Central memory CD8-positive, alpha-beta T cell (primary cell): Measurements from ENCODE around the gene TADA2A.
"Not testable (repeated sequence)": the region's sequence is repeated elsewhere in the genome, so short reads cannot be mapped to it uniquely, and the experiment has no call there.

Experiments
- ATAC-seq: fragments of 150-1000 bp; cut with Tn5 transposase; replicated peaks from 2 replicates; pipeline ENCODE4 v1.10.0; 2022; ENCODE audit warnings: mild to moderate bottlenecking, moderate FRiP score, moderate number of reproducible peaks; ENCODE audit not compliant: poor library complexity, severe bottlenecking; ENCODE audit errors: extremely low read depth
- DNase-seq, 2 donors: peaks; one replicate each; pipeline ENCODE4 v3.0.0; 2021; ENCODE audit warnings: low spot score in 2 of 2
- H3K27ac Mint-ChIP-seq: one replicate; pipeline ENCODE4 v1.8.0; 2022; ENCODE audit warnings: low read depth, mild to moderate bottlenecking, moderate library complexity, mixed read lengths
- H3K27me3 Mint-ChIP-seq: one replicate; pipeline ENCODE4 v1.8.0; 2022; ENCODE audit warnings: mixed read lengths
- H3K36me3 Mint-ChIP-seq: one replicate; pipeline ENCODE4 v1.8.0; 2022; ENCODE audit warnings: mild to moderate bottlenecking, moderate library complexity, mixed read lengths; ENCODE audit not compliant: insufficient read depth
- H3K4me1 Mint-ChIP-seq: one replicate; pipeline ENCODE4 v1.8.0; 2022; ENCODE audit warnings: mixed read lengths
- H3K4me3 Mint-ChIP-seq: one replicate; pipeline ENCODE4 v1.8.0; 2022; ENCODE audit warnings: mild to moderate bottlenecking, moderate library complexity, mixed read lengths
- H3K9me3 Mint-ChIP-seq: one replicate; pipeline ENCODE4 v1.8.0; 2022; ENCODE audit warnings: mixed read lengths

The TADA2A gene

GRCh38 chr17:37384560-37385149, 22.0 kb upstream of the TADA2A start:
- Mint-ChIP-seq H3K4me1 (no peaks in the 10 kb centered on the region), H3K27ac (no peak overlapping the region), H3K27me3 (no peaks in the 10 kb centered on the region), H3K36me3 (peaks cover under 1% of the 10 kb centered on the region), H3K9me3 (no peaks in the 10 kb centered on the region), H3K4me3 (no peak overlapping the region)
- DNase-seq = no peak
- no peak for ATAC-seq

GRCh38 chr17:37385474-37385990, 21.2 kb upstream of the TADA2A start:
- DNase-seq = no peak
- no peaks in the 10 kb centered on the region for H3K9me3 Mint-ChIP-seq
- H3K36me3 Mint-ChIP-seq = peaks cover 1% of the 10 kb centered on the region
- no peak for ATAC-seq
- H3K27ac Mint-ChIP-seq = no peak overlapping the region
- no peak overlapping the region for H3K4me3 Mint-ChIP-seq
- no peaks in the 10 kb centered on the region for H3K27me3 Mint-ChIP-seq
- no peaks in the 10 kb centered on the region for H3K4me1 Mint-ChIP-seq

GRCh38 chr17:37386462-37386861, 20.2 kb upstream of the TADA2A start:
- ATAC-seq = no peak
- Mint-ChIP-seq H3K9me3 (no peaks in the 10 kb centered on the region), H3K4me3 (no peak overlapping the region), H3K27ac (no peak overlapping the region), H3K36me3 (peaks cover 1% of the 10 kb centered on the region), H3K27me3 (no peaks in the 10 kb centered on the region), H3K4me1 (peaks cover 2% of the 10 kb centered on the region)
- no peak for DNase-seq

GRCh38 chr17:37388266-37388665, 18.4 kb upstream of the TADA2A start:
- Mint-ChIP-seq H3K9me3 (no peaks in the 10 kb centered on the region), H3K27me3 (no peaks in the 10 kb centered on the region), H3K27ac (no peak overlapping the region), H3K4me3 (no peak overlapping the region), H3K36me3 (peaks cover 1% of the 10 kb centered on the region), H3K4me1 (peaks cover 13% of the 10 kb centered on the region)
- DNase-seq (no peak), ATAC-seq (no peak)

GRCh38 chr17:37389160-37389559, 17.5 kb upstream of the TADA2A start:
- Mint-ChIP-seq H3K4me1 (peaks cover 13% of the 10 kb centered on the region), H3K4me3 (no peak overlapping the region), H3K36me3 (peaks cover 2% of the 10 kb centered on the region), H3K27me3 (no peaks in the 10 kb centered on the region), H3K27ac (no peak overlapping the region), H3K9me3 (no peaks in the 10 kb centered on the region)
- ATAC-seq (no peak), DNase-seq (no peak)

- H3K9me3 Mint-ChIP-seq = no peaks in the 10 kb centered on the region
- no peak overlapping the region for H3K4me3 Mint-ChIP-seq
- DNase-seq (no peak), ATAC-seq (no peak)
- H3K36me3 Mint-ChIP-seq = peaks cover 2% of the 10 kb centered on the region
- H3K27ac Mint-ChIP-seq = no peak overlapping the region
- no peaks in the 10 kb centered on the region for H3K27me3 Mint-ChIP-seq
- peaks cover 13% of the 10 kb centered on the region for H3K4me1 Mint-ChIP-seq
Measured at GRCh38 chr17:37391146-37391545, 15.5 kb upstream of the TADA2A start.

GRCh38 chr17:37392024-37392590, 14.6 kb upstream of the TADA2A start:
- DNase-seq = no peak
- Mint-ChIP-seq H3K36me3 (peaks cover 2% of the 10 kb centered on the region), H3K4me1 (peaks cover 13% of the 10 kb centered on the region), H3K27me3 (no peaks in the 10 kb centered on the region), H3K4me3 (no peak overlapping the region), H3K27ac (no peak overlapping the region), H3K9me3 (no peaks in the 10 kb centered on the region)
- no peak for ATAC-seq

GRCh38 chr17:37393352-37393751, 13.3 kb upstream of the TADA2A start:
- H3K4me3 Mint-ChIP-seq = no peak overlapping the region
- H3K36me3 Mint-ChIP-seq = peaks cover 2% of the 10 kb centered on the region
- H3K27ac Mint-ChIP-seq = no peak overlapping the region
- peaks cover 18% of the 10 kb centered on the region for H3K4me1 Mint-ChIP-seq
- ATAC-seq (no peak), DNase-seq (no peak)
- H3K27me3 Mint-ChIP-seq = no peaks in the 10 kb centered on the region
- no peaks in the 10 kb centered on the region for H3K9me3 Mint-ChIP-seq

- Mint-ChIP-seq H3K36me3 (no peaks in the 10 kb centered on the region), H3K4me1 (peaks cover 11% of the 10 kb centered on the region), H3K27ac (no peak overlapping the region), H3K9me3 (no peaks in the 10 kb centered on the region), H3K4me3 (no peak overlapping the region), H3K27me3 (no peaks in the 10 kb centered on the region)
- DNase-seq (no peak), ATAC-seq (no peak)
Measured at GRCh38 chr17:37399265-37399803, 7.4 kb upstream of the TADA2A start.

- Mint-ChIP-seq H3K27ac (no peak overlapping the region), H3K27me3 (no peaks in the 10 kb centered on the region), H3K4me1 (peaks cover 20% of the 10 kb centered on the region), H3K36me3 (no peaks in the 10 kb centered on the region), H3K4me3 (no peak overlapping the region), H3K9me3 (no peaks in the 10 kb centered on the region)
- ATAC-seq (no peak), DNase-seq (no peak)
Measured at GRCh38 chr17:37400505-37400904, 6.2 kb upstream of the TADA2A start.

- H3K27me3 Mint-ChIP-seq, H3K27ac Mint-ChIP-seq, H3K36me3 Mint-ChIP-seq, ATAC-seq, DNase-seq, H3K9me3 Mint-ChIP-seq: not testable (repeated sequence)
- peak overlapping the region; percentile 97 for H3K4me3 Mint-ChIP-seq
- peaks cover 25% of the 10 kb centered on the region for H3K4me1 Mint-ChIP-seq
Measured at GRCh38 chr17:37405522-37405921, 1.2 kb upstream of the TADA2A start.

GRCh38 chr17:37405955-37406634, 591 bp upstream of the TADA2A start:
- peaks cover 10% of the 10 kb centered on the region for H3K36me3 Mint-ChIP-seq
- H3K4me3 Mint-ChIP-seq = peak overlapping the region; percentile 97
- H3K4me1 Mint-ChIP-seq = peaks cover 25% of the 10 kb centered on the region
- DNase-seq = no peak
- peak; percentile 37 for ATAC-seq
- H3K27ac Mint-ChIP-seq = peak overlapping the region; percentile 92
- no peaks in the 10 kb centered on the region for H3K9me3 Mint-ChIP-seq
- H3K27me3 Mint-ChIP-seq = no peaks in the 10 kb centered on the region

GRCh38 chr17:37408145-37408479, 1.4 kb downstream of the TADA2A start:
- H3K27ac Mint-ChIP-seq = peak overlapping the region; percentile 29
- ATAC-seq, DNase-seq, H3K9me3 Mint-ChIP-seq, H3K27me3 Mint-ChIP-seq: not testable (repeated sequence)
- H3K4me3 Mint-ChIP-seq = peak overlapping the region; percentile 97
- peaks cover 19% of the 10 kb centered on the region for H3K4me1 Mint-ChIP-seq
- peaks cover 29% of the 10 kb centered on the region for H3K36me3 Mint-ChIP-seq
